ENCODE results near the gene CCZ1.
"Not testable (repeated sequence)": the region's sequence is repeated elsewhere in the genome, so short reads cannot be mapped to it uniquely, and the experiment has no call there.

DNA sequence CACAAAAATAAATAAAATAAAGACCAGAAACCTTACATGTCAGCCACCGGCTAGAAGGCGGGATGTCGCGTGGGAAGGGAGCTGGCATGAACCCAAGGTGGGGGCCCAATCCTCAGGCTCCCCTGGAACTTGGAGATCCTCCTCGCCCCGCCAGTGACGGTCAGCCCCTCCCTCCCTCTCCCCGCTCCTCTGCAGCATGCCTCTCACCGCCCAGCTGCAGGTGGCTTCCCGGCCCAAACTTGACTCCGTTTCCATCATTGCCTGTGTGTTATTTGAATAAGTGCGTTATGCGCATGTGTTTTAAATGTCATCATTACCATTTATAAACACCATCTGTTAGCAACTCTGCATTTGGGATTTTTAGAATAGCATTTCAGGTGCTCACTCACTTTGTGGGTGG lies 64.7 kb downstream of the CCZ1 start:
- TF ChIP-seq, protein P1, sequence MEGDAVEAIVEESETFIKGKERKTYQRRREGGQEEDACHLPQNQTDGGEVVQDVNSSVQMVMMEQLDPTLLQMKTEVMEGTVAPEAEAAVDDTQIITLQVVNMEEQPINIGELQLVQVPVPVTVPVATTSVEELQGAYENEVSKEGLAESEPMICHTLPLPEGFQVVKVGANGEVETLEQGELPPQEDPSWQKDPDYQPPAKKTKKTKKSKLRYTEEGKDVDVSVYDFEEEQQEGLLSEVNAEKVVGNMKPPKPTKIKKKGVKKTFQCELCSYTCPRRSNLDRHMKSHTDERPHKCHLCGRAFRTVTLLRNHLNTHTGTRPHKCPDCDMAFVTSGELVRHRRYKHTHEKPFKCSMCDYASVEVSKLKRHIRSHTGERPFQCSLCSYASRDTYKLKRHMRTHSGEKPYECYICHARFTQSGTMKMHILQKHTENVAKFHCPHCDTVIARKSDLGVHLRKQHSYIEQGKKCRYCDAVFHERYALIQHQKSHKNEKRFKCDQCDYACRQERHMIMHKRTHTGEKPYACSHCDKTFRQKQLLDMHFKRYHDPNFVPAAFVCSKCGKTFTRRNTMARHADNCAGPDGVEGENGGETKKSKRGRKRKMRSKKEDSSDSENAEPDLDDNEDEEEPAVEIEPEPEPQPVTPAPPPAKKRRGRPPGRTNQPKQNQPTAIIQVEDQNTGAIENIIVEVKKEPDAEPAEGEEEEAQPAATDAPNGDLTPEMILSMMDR (IDR thresholded peaks at IDR 0.05; ENCODE audit: low read depth, low read length): not testable (repeated sequence)
- TF ChIP-seq POLR2A (IDR thresholded peaks at IDR 0.05; ENCODE audit: extremely low read depth, insufficient read length): not testable (repeated sequence)
